ENCODE results near the gene MED19.

MED19 gene, protein sequence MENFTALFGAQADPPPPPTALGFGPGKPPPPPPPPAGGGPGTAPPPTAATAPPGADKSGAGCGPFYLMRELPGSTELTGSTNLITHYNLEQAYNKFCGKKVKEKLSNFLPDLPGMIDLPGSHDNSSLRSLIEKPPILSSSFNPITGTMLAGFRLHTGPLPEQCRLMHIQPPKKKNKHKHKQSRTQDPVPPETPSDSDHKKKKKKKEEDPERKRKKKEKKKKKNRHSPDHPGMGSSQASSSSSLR

DNA sequence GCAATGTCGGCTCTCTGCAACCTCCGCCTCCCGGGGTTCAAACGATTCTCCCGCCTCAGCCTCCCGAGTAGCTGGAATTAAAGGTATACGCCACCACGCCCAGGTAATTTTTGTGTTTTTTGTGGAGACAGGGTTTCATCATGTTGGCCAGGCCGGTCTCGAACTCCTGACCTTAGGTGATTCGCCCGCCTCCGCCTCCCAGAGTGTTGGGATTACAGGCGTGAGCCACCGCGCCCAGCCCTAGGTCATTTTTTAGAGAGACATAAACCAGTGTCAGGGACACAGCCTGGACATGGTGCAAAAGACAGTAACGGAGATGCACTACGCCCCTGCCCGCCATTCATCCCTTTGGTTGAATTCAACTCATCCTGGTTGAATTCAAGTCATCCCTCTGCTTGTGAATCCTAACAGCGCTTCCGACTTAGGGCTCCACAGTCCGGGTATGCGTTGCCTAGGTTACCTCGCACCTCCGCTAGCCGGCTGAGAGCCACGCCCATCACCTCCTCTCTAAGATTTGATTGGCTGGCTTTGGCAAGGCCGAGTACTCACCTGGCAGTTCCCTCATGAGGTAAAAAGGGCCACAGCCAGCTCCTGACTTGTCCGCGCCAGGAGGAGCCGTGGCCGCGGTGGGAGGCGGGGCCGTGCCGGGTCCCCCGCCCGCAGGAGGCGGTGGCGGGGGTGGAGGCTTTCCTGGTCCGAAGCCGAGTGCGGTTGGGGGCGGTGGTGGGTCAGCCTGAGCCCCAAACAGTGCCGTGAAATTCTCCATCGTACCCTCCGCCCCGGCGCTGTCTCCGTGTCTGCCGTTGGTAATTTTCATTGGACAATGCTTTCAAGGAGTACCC, at the start of gene MED19:
Gene MED19, minus strand, starts transcription at position 802 of the 842 bp plus-strand sequence. Its CDS starts 36 bp downstream, at position 766.
- TF ChIP-seq, protein P1, sequence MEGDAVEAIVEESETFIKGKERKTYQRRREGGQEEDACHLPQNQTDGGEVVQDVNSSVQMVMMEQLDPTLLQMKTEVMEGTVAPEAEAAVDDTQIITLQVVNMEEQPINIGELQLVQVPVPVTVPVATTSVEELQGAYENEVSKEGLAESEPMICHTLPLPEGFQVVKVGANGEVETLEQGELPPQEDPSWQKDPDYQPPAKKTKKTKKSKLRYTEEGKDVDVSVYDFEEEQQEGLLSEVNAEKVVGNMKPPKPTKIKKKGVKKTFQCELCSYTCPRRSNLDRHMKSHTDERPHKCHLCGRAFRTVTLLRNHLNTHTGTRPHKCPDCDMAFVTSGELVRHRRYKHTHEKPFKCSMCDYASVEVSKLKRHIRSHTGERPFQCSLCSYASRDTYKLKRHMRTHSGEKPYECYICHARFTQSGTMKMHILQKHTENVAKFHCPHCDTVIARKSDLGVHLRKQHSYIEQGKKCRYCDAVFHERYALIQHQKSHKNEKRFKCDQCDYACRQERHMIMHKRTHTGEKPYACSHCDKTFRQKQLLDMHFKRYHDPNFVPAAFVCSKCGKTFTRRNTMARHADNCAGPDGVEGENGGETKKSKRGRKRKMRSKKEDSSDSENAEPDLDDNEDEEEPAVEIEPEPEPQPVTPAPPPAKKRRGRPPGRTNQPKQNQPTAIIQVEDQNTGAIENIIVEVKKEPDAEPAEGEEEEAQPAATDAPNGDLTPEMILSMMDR (IDR thresholded peaks at IDR 0.05; ENCODE audit: poor library complexity, severe bottlenecking) = no peak
- peak; percentile 76 for ATAC-seq (ENCODE audit: low read depth)
- DNase-seq (ENCODE audit: low spot score) = peak; percentile 96
- peaks cover 8% of the 10 kb centered on the region for H3K4me1 ChIP-seq (ENCODE audit: insufficient read depth, poor library complexity, severe bottlenecking)
- H3K27ac ChIP-seq (ENCODE audit: poor library complexity, severe bottlenecking) = peak within 1 kb of the TSS; percentile 53
- no peaks in the 10 kb centered on the region for H3K9me3 ChIP-seq (ENCODE audit: severe bottlenecking)
- H3K27me3 ChIP-seq (ENCODE audit: insufficient read depth, poor library complexity, severe bottlenecking) = no peaks in the 10 kb centered on the region
- peak within 1 kb of the TSS; percentile 67 for H3K4me3 ChIP-seq (ENCODE audit: severe bottlenecking)
- peaks cover 5% of the 10 kb centered on the region for H3K36me3 ChIP-seq (ENCODE audit: low read depth)

DNA sequence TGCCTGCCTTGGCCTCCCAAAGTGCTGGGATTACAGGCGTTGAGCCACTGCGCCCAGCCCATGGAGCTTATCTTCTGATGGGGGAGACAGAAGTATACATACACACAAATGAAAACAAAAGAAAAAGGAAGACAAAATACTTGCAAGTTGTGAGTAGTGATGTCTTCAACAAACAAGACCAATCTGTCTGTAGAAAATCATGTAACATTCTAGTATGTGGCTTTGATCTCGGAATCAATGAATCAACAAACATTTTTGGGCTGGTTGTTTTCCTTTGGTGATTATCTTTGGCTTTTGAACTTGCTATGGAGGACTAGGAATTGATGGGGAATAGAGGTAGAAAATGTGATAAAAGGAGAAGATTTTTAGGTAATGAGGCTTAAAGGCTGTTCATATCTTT, 46.2 kb upstream of the MED19 start:
- DNase-seq (ENCODE audit: low spot score) (no peak), ATAC-seq (ENCODE audit: low read depth) (no peak)
- no peaks in the 10 kb centered on the region for H3K36me3 ChIP-seq (ENCODE audit: low read depth)
- no peaks in the 10 kb centered on the region for H3K27me3 ChIP-seq (ENCODE audit: insufficient read depth, poor library complexity, severe bottlenecking)
- H3K27ac ChIP-seq (ENCODE audit: poor library complexity, severe bottlenecking) = no peak overlapping the region
- no peaks in the 10 kb centered on the region for H3K9me3 ChIP-seq (ENCODE audit: severe bottlenecking)
- no peak overlapping the region for H3K4me3 ChIP-seq (ENCODE audit: severe bottlenecking)
- TF ChIP-seq, protein P1 (IDR thresholded peaks at IDR 0.05; ENCODE audit: poor library complexity, severe bottlenecking) = no peak
- H3K4me1 ChIP-seq (ENCODE audit: insufficient read depth, poor library complexity, severe bottlenecking) = peaks cover 3% of the 10 kb centered on the region

DNA sequence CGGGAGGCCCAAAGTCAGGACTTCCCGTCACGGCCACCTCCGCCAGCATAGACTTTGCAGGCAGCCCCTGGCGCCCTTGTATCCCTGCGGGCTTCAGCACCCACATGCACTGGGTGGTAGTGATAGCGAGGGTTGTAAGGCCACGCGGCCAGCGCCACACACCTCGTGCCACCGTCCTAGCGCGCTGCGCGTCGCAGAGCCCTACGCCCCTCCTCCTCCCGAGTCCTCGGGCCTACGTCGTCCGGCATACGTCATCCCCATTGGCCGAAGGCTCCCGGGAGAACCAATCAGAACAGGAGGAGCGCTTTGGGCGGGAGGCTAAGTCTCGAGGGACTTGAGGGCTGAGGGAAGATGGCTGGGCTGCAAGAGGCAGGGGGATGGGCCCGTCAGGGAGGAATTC, 40.9 kb upstream of the MED19 start:
- Histone ChIP-seq H3K4me1 (ENCODE audit: insufficient read depth, poor library complexity, severe bottlenecking) (no peaks in the 10 kb centered on the region), H3K9me3 (ENCODE audit: severe bottlenecking) (no peaks in the 10 kb centered on the region), H3K27ac (ENCODE audit: poor library complexity, severe bottlenecking) (no peak overlapping the region), H3K36me3 (ENCODE audit: low read depth) (no peaks in the 10 kb centered on the region), H3K4me3 (ENCODE audit: severe bottlenecking) (no peak overlapping the region), H3K27me3 (ENCODE audit: insufficient read depth, poor library complexity, severe bottlenecking) (no peaks in the 10 kb centered on the region)
- TF ChIP-seq, protein P1 (IDR thresholded peaks at IDR 0.05; ENCODE audit: poor library complexity, severe bottlenecking) = no peak
- ATAC-seq (ENCODE audit: low read depth) (no peak), DNase-seq (ENCODE audit: low spot score) (no peak)

DNA sequence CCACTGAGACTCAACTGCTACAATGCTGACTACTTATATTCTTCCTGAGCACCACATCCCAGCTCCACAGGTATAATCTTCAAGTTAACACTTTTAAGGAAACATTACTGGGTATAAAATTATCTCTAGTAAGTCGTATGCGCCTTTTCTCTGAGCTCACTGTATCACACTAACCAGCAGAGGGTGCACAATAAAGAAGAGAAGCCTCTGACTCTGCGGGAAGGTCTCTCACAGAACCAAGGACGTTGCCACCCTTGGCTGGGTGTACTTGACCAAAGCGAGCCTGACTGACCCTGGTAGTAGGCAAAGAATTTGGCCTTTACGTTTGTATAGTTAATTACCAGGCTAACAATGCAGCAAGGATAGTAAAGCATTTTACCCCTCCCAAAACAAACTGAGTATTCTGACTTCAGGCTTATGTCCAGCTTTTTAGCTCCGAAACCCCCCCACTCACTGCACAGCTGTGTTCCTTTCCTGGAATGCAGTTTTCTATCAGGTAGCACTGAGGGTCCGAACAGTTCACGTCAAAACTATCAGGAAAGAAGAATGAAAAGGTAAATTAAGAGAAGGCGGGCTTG, 39.8 kb upstream of the MED19 start, which contains the start of gene BTBD18:
Gene BTBD18, minus strand, starts transcription at position 144 of the 578 bp plus-strand sequence. CDS start 631 bp downstream, outside the sequence.
- ATAC-seq (ENCODE audit: low read depth) (peak; percentile 87), DNase-seq (ENCODE audit: low spot score) (no peak)
- Histone ChIP-seq H3K4me3 (ENCODE audit: severe bottlenecking) (no peak within 1 kb of the TSS), H3K36me3 (ENCODE audit: low read depth) (no peaks in the 10 kb centered on the region), H3K4me1 (ENCODE audit: insufficient read depth, poor library complexity, severe bottlenecking) (no peaks in the 10 kb centered on the region), H3K9me3 (ENCODE audit: severe bottlenecking) (no peaks in the 10 kb centered on the region), H3K27ac (ENCODE audit: poor library complexity, severe bottlenecking) (no peak within 1 kb of the TSS), H3K27me3 (ENCODE audit: insufficient read depth, poor library complexity, severe bottlenecking) (no peaks in the 10 kb centered on the region)
- TF ChIP-seq, protein P1 (IDR thresholded peaks at IDR 0.05; ENCODE audit: poor library complexity, severe bottlenecking) = peak; percentile 68

All from RWPE2 (cell line).